HepG2 (cell line): ENCODE results near the gene OSBPL2. TPM values are rescaled to one million over a fixed set of nuclear protein-coding genes. Genes with fewer than 3 reads are reported as not detected.

Experiments used
- ATAC-seq: fragments of 200-7000 bp; cut with Tn5 transposase; 3 replicates; pipeline ENCODE4 v1.9.1; 2020; ENCODE audit warnings: mild to moderate bottlenecking, moderate library complexity
- BruUV-seq: library from RNA; stranded (reverse); fragments of 400-500 nt; replicated peaks from 2 replicates; lab custom pipeline; 2021; lab: Mats Ljungman, UMichigan
- CTCF ChIA-PET: fragments of 300-600 bp; formaldehyde crosslinking; extraction: SDS; loops from one replicate; lab custom pipeline; 2021; ENCODE audit warnings: low total read pairs, inconsistent platforms, low intra/inter-chr PET ratio; lab: Yijun Ruan, JAX
- POLR2A ChIA-PET: fragments of 350-600 bp; sonication (Branson Sonifier 250); formaldehyde crosslinking; loops from one replicate; lab custom pipeline; 2020; ENCODE audit warnings: antibody characterized with exemption, inconsistent platforms; lab: Yijun Ruan, JAX
- DNase-seq: peaks from one replicate; pipeline ENCODE4 v3.0.0-alpha.2; 2015; ENCODE audit warnings: low spot score
- FAIRE-seq: peaks from 3 replicates; lab custom pipeline; 2011; peaks lifted over from hg19 to GRCh38; lab: Jason Lieb, UNC
- H2AFZ ChIP-seq: one replicate; pipeline ENCODE4 v1.6.1; 2011; ENCODE audit warnings: low read length, inconsistent platforms
- H3K27ac ChIP-seq: fragments of 300-600 bp; 3 replicates; pipeline ENCODE4 v1.8.0; 2011; ENCODE audit warnings: mixed run types, mild to moderate bottlenecking, mixed read lengths, low read length, inconsistent platforms; ENCODE audit not compliant: insufficient read depth; ENCODE audit errors: extremely low read length
- H3K27me3 ChIP-seq, 2 experiments: fragments of 200-600 bp in 1 of 2; 2 replicates in 1 of 2; 3 replicates in 1 of 2; pipeline versions ENCODE4 v1.6.0 to v1.8.0; 2011; ENCODE audit warnings: low read length in 2 of 2, mild to moderate bottlenecking in 2 of 2, moderate library complexity in 2 of 2, inconsistent platforms in 1 of 2; ENCODE audit not compliant: insufficient read depth in 2 of 2, control insufficient read depth in 1 of 2
- H3K36me3 ChIP-seq, 2 experiments: fragments of 200-600 bp in 1 of 2; replicated peaks in 1 of 2; 2 replicates in 1 of 2; 3 replicates in 1 of 2; pipeline versions ENCODE4 v1.5.1 to v1.8.0; 2011; ENCODE audit warnings: low read length in 2 of 2, inconsistent platforms in 1 of 2; ENCODE audit not compliant: insufficient read depth in 2 of 2, control insufficient read depth in 1 of 2
- H3K4me1 ChIP-seq: 2 replicates; pipeline ENCODE4 v1.5.1; 2012; ENCODE audit warnings: low read length, inconsistent platforms; ENCODE audit not compliant: insufficient read depth
- H3K4me2 ChIP-seq: 2 replicates; pipeline ENCODE4 v1.6.0; 2011; ENCODE audit warnings: low read depth, low read length, inconsistent platforms
- H3K4me3 ChIP-seq, 3 experiments: fragments of 200-600 bp in 1 of 3; sonication (generic), shearing (Covaris generic) in 1 of 3; replicated peaks in 1 of 3; 2 replicates each; pipeline ENCODE4 v1.5.1; 2011 to 2016; ENCODE audit warnings: low read length in 3 of 3, inconsistent platforms in 2 of 3, low read depth in 2 of 3, mild to moderate bottlenecking in 2 of 3, control low read depth in 1 of 3, mixed read lengths in 1 of 3; ENCODE audit not compliant: insufficient read depth in 1 of 3
- H3K79me2 ChIP-seq: one replicate; pipeline ENCODE4 v1.6.1; 2011; ENCODE audit warnings: low read length, inconsistent platforms; ENCODE audit not compliant: insufficient read depth
- H3K9ac ChIP-seq: 2 replicates; pipeline ENCODE4 v1.6.0; 2011; ENCODE audit warnings: mild to moderate bottlenecking, low read depth, low read length, inconsistent platforms; ENCODE audit not compliant: insufficient read depth
- H3K9me3 ChIP-seq: 2 replicates; pipeline ENCODE4 v1.5.1; 2012; ENCODE audit warnings: mild to moderate bottlenecking, low read length
- H4K20me1 ChIP-seq: 2 replicates; pipeline ENCODE4 v1.6.0; 2011; ENCODE audit warnings: inconsistent platforms, mild to moderate bottlenecking, low read length, moderate library complexity; ENCODE audit not compliant: insufficient read depth
- ARNTL ChIP-seq: sonication (generic); formaldehyde crosslinking; IDR thresholded peaks from 2 replicates; pipeline ENCODE4 v1.4.0; 2020; ENCODE audit warnings: mild to moderate bottlenecking, missing genetic modification reagents
- FOSL2 ChIP-seq: sonication (generic); formaldehyde crosslinking; IDR thresholded peaks from 2 replicates; pipeline ENCODE4 v1.4.0; 2020; ENCODE audit warnings: missing genetic modification reagents
- HCFC1 ChIP-seq: fragments of 150-350 bp; IDR thresholded peaks from 2 replicates; pipeline ENCODE4 v1.6.1; 2014; ENCODE audit warnings: low read depth, low read length
- ISL2 ChIP-seq: sonication (generic); formaldehyde crosslinking; IDR thresholded peaks from 2 replicates; pipeline ENCODE4 v1.5.0; 2020; ENCODE audit warnings: missing genetic modification reagents
- MEF2D ChIP-seq: sonication (generic); formaldehyde crosslinking; IDR thresholded peaks from 2 replicates; pipeline ENCODE4 v1.5.1; 2020; ENCODE audit warnings: mild to moderate bottlenecking, missing genetic modification reagents
- RAD21 ChIP-seq: fragments of 450-650 bp; formaldehyde crosslinking; IDR thresholded peaks from 2 replicates; pipeline ENCODE4 v1.5.0; 2020; ENCODE audit warnings: mild to moderate bottlenecking
- RORA ChIP-seq: sonication (generic); formaldehyde crosslinking; IDR thresholded peaks from 2 replicates; pipeline ENCODE4 v1.5.0; 2020; ENCODE audit warnings: mild to moderate bottlenecking, missing genetic modification reagents, moderate library complexity
- XRCC5 ChIP-seq: fragments of 200-400 bp; formaldehyde crosslinking; optimal IDR thresholded peaks from 2 replicates; pipeline ENCODE3; 2017; ENCODE audit warnings: mild to moderate bottlenecking, low read length
- ZMYM3 ChIP-seq: sonication (generic); formaldehyde crosslinking; IDR thresholded peaks from 2 replicates; pipeline ENCODE4 v1.5.1; 2020; ENCODE audit warnings: mild to moderate bottlenecking, missing genetic modification reagents
- ZNF180 ChIP-seq: sonication (generic); formaldehyde crosslinking; IDR thresholded peaks from 2 replicates; pipeline ENCODE4 v1.4.0; 2020; ENCODE audit warnings: low read depth, missing genetic modification reagents, borderline replicate concordance
- ZNF432 ChIP-seq: sonication (generic); formaldehyde crosslinking; IDR thresholded peaks from 2 replicates; pipeline ENCODE4 v1.5.0; 2020; ENCODE audit warnings: missing genetic modification reagents, mild to moderate bottlenecking, borderline replicate concordance
- ZNF460 ChIP-seq: sonication (generic); formaldehyde crosslinking; IDR thresholded peaks from 2 replicates; pipeline ENCODE4 v1.5.1; 2020; ENCODE audit warnings: missing genetic modification reagents, mild to moderate bottlenecking, borderline replicate concordance
- WGBS: methylation state at CpG from one replicate; pipeline ENCODE4 v1.1.6; 2017; ENCODE audit warnings: low lambda C conversion rate; 5-methylcytosine and 5-hydroxymethylcytosine counted together
- in situ Hi-C: cut with HindIII; loops from 2 replicates; pipeline ENCODE4 v1.10.0; 2017; ENCODE audit warnings: low pct_unique_long_range_greater_than_20kb; ENCODE audit not compliant: extremely low pct_ligation_motif_present
- intact Hi-C: fragments of 100-400 bp; cut with micrococcal nuclease; formaldehyde crosslinking; loops from one replicate; pipeline ENCODE4 v1.10.0; 2022; ENCODE audit not compliant: unreplicated experiment
- polyA plus RNA-seq, 8 experiments: library from polyadenylated mRNA; depleted of rRNA in 3 of 8; stranded (reverse) in 7 of 8; unstranded in 1 of 8; fragments of >200 nt; fragmentation: Illumina TruSeq in 4 of 8; extraction: Trizol in 4 of 8; gene quantifications; 2 replicates each; pipeline versions ENCODE4 v1.2.1 to v1.2.3, GENCODE V29; 2011 to 2016; ENCODE audit warnings: low read depth in 4 of 8, missing spikeins in 1 of 8, mixed read lengths in 1 of 8; ENCODE audit not compliant: insufficient read depth in 1 of 8
- total RNA-seq, 5 experiments: library from RNA; depleted of rRNA; stranded (reverse); fragments of >200 nt; fragmentation: Illumina TruSeq; extraction: Trizol; gene quantifications; 2 replicates each; pipeline ENCODE4 v1.2.3, GENCODE V29; 2016; ENCODE audit warnings: low read depth in 1 of 5
- TF ChIP-seq, protein P1 (sequence below): sonication (generic); formaldehyde crosslinking; IDR thresholded peaks from one replicate; pipeline ENCODE4 v1.5.1; 2020; ENCODE audit warnings: mild to moderate bottlenecking, missing genetic modification reagents; ENCODE audit errors: not compliant biosample characterization
- TF ChIP-seq, protein P2 (sequence below): sonication (generic); formaldehyde crosslinking; IDR thresholded peaks from 2 replicates; pipeline ENCODE4 v1.4.0; 2020; ENCODE audit warnings: mild to moderate bottlenecking, missing genetic modification reagents, borderline replicate concordance

OSBPL2 gene
- total and polyA plus RNA-seq, 2 of the 13 experiments (the other 11 are each of a cell fraction or from before 2014, with no cell fraction given) = 18.5 to 37.4 TPM

DNA sequence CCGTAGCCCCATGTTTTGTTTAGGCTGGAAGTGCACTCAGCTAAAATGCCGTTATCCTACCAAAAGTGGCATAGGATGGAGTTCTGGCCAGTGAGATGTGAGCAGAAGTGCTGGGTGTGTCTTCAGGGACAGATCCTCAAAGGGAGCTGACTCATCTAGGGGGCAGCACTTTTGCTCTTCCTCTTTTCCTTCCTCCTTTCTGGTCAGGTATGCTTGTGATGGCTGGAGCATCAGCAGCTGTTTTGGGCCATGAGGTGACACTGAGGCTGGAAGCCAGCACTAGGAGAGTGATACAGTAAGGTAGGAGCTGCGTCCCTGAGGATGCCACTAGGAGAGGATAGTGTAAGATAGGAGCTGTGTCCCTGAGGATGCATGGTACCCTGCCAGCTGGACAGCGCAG, 4.6 kb upstream of the OSBPL2 start:
- Histone ChIP-seq H4K20me1 (no peaks in the 10 kb centered on the region), H3K4me2 (no peak overlapping the region), H3K36me3 (no peaks in the 10 kb centered on the region), H3K27me3 (peaks cover 8 to 30% of the 10 kb centered on the region in 2 experiments; a peak in 4 of 5 replicates), H3K4me3 (no peak overlapping the region), H3K9me3 (no peaks in the 10 kb centered on the region), H3K79me2 (no peaks in the 10 kb centered on the region), H3K27ac (no peak overlapping the region), H3K9ac (no peak overlapping the region), H3K4me1 (peaks cover 23% of the 10 kb centered on the region), H2AFZ (no peak overlapping the region)
- POLR2A ChIA-PET = no interaction called here
- no peak for DNase-seq
- 49% methylated on average over 4 of the region's 4 CpGs for WGBS
- FAIRE-seq = no peak
- intact Hi-C loops = no loop called here
- CTCF ChIA-PET = no interaction called here
- in situ Hi-C loops = no loop called here
- TF ChIP-seq, protein P1, sequence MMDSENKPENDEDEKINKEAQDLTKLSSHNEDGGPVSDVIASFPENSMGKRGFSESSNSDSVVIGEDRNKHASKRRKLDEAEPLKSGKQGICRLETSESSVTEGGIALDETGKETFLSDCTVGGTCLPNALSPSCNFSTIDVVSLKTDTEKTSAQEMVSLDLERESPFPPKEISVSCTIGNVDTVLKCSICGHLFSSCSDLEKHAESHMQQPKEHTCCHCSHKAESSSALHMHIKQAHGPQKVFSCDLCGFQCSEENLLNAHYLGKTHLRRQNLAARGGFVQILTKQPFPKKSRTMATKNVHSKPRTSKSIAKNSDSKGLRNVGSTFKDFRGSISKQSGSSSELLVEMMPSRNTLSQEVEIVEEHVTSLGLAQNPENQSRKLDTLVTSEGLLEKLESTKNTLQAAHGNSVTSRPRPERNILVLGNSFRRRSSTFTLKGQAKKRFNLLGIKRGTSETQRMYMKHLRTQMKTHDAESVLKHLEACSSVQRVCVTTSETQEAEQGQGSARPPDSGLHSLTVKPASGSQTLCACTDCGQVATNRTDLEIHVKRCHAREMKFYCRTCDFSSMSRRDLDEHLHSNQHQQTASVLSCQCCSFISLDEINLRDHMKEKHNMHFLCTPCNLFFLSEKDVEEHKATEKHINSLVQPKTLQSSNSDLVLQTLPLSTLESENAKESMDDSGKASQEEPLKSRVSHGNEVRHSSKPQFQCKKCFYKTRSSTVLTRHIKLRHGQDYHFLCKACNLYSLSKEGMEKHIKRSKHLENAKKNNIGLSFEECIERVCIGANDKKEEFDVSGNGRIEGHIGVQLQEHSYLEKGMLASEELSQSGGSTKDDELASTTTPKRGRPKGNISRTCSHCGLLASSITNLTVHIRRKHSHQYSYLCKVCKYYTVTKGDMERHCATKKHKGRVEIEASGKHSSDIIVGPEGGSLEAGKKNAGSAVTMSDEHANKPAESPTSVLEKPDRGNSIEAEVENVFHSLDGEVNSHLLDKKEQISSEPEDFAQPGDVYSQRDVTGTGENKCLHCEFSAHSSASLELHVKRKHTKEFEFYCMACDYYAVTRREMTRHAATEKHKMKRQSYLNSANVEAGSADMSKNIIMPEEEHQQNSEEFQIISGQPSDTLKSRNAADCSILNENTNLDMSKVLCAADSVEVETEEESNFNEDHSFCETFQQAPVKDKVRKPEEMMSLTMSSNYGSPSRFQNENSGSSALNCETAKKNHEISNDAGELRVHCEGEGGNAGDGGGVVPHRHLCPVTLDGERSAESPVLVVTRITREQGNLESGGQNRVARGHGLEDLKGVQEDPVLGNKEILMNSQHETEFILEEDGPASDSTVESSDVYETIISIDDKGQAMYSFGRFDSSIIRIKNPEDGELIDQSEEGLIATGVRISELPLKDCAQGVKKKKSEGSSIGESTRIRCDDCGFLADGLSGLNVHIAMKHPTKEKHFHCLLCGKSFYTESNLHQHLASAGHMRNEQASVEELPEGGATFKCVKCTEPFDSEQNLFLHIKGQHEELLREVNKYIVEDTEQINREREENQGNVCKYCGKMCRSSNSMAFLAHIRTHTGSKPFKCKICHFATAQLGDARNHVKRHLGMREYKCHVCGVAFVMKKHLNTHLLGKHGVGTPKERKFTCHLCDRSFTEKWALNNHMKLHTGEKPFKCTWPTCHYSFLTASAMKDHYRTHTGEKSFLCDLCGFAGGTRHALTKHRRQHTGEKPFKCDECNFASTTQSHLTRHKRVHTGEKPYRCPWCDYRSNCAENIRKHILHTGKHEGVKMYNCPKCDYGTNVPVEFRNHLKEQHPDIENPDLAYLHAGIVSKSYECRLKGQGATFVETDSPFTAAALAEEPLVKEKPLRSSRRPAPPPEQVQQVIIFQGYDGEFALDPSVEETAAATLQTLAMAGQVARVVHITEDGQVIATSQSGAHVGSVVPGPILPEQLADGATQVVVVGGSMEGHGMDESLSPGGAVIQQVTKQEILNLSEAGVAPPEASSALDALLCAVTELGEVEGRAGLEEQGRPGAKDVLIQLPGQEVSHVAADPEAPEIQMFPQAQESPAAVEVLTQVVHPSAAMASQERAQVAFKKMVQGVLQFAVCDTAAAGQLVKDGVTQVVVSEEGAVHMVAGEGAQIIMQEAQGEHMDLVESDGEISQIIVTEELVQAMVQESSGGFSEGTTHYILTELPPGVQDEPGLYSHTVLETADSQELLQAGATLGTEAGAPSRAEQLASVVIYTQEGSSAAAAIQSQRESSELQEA (CRISPR knock-in tag) = no peak
- 0 out of 2 replicates have a peak, but pooled peaks have one; percentile 9 for TF ChIP-seq ARNTL (CRISPR knock-in tag)
- no peak for TF ChIP-seq ZNF432 (CRISPR knock-in tag)
- TF ChIP-seq ZNF180 = no peak
- TF ChIP-seq RAD21 (CRISPR knock-in tag) = no peak
- TF ChIP-seq FOSL2 = no peak
- TF ChIP-seq XRCC5 = peak; percentile 14
- TF ChIP-seq, protein P2, sequence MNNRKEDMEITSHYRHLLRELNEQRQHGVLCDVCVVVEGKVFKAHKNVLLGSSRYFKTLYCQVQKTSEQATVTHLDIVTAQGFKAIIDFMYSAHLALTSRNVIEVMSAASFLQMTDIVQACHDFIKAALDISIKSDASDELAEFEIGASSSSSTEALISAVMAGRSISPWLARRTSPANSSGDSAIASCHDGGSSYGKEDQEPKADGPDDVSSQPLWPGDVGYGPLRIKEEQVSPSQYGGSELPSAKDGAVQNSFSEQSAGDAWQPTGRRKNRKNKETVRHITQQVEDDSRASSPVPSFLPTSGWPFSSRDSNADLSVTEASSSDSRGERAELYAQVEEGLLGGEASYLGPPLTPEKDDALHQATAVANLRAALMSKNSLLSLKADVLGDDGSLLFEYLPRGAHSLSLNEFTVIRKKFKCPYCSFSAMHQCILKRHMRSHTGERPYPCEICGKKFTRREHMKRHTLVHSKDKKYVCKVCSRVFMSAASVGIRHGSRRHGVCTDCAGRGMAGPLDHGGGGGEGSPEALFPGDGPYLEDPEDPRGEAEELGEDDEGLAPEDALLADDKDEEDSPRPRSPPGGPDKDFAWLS = no peak
- no peak for TF ChIP-seq ZNF460 (CRISPR knock-in tag)
- TF ChIP-seq ZMYM3 (CRISPR knock-in tag) = peak; percentile 89
- no peak for TF ChIP-seq ISL2 (CRISPR knock-in tag)
- TF ChIP-seq HCFC1 = 0 out of 2 replicates have a peak, but pooled peaks have one; percentile 12
- TF ChIP-seq RORA = no peak
- TF ChIP-seq MEF2D = 0 out of 2 replicates have a peak, but pooled peaks have one; percentile 9
- no TSS peak for BruUV-seq
- ATAC-seq = no peak
